ENCODE data around the gene EYS. TPM values are rescaled to one million over a fixed set of nuclear protein-coding genes. Genes with fewer than 3 reads are reported as not detected.

The EYS gene
- total and polyA plus RNA-seq, 8 donors, result 0.55 to 0.58 TPM; not detected in 6

DNA sequence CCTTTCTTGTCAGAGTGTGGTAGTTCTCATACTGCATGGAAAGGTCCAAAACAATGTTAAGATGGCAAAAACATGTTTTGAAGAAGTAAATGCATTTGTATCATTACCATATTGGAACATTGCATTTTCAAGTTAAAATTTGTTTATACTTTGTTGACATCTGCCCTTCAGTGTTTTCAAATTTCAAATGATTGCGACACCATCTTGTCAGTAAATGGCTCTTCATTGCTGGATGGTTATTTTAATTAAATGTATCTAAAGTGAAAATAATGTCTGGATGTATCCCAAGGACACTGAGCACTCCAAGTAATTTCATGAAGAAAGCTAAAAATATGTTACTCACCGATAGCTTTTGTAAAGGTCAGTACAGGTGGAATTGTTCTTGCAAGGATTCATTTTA is 761.6 kb downstream of the EYS start:
- Histone ChIP-seq H3K9me3 (no peaks in the 10 kb centered on the region), H3K36me3 (no peaks in the 10 kb centered on the region), H3K4me1 (no peaks in the 10 kb centered on the region), H3K27ac (no peak overlapping the region), H3K27me3 (no peaks in the 10 kb centered on the region), H3K4me3 (no peak overlapping the region)
- 89 to 94% (median 91%) methylated on average over 2 of the region's 2 CpGs for WGBS, 5 donors
- DNase-seq, result no peak
- TF ChIP-seq EP300 (IDR thresholded peaks at IDR 0.05), result no peak
- intact Hi-C loops (cut with DNase I; ENCODE audit: low total_unique reads), result no loop called here

DNA sequence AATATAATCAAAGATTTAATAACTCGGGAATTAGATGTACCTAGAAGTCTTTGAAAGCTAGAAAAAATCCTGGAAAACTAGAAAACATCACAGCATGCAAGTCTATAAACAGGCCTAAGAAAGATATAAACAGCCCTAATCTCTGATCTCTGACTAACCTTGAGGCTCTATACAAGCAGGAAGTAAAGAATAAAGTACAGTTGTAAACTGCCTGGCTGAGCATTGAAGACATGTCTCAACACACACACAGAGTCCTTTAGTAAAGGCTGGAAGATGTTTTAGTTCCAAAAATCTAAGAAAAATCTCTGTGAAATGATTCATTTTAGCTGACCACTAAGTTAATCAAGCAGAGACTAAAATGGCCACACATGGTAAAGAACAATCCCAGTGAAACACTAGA is 774.5 kb downstream of the EYS start:
- no peak for DNase-seq
- Histone ChIP-seq H3K4me1 (no peaks in the 10 kb centered on the region), H3K36me3 (no peaks in the 10 kb centered on the region), H3K27me3 (no peaks in the 10 kb centered on the region), H3K27ac (no peak overlapping the region), H3K4me3 (no peak overlapping the region), H3K9me3 (peaks cover 0 to 3% (median 0%) of the 10 kb centered on the region in 4 donors)
- TF ChIP-seq POLR2AphosphoS5 (IDR thresholded peaks at IDR 0.05), result no peak
- intact Hi-C loops (cut with DNase I; ENCODE audit: low total_unique reads), result no loop called here
- 72 to 88% (median 80%) methylated on average over 1 of the region's 1 CpG for WGBS, 5 donors

DNA sequence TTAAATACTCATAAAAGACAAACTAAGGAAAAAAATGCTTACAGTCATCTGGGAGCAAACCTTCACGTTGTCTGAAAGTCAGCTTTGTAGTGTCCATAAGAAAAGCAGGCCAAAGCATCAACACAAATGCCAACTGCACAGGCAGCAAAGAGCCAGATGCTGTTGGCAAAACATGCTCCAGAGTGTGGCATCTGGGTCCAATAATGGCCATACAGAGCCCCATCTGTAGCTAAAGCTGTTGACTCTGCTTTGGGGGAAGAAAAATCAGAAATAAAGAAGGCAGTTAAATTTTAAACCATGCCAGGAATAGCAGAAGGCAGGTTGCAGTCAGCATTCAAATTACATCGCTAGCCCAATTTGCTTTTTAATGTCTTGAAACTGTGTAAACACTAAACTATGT is 776.3 kb downstream of the EYS start:
- Histone ChIP-seq H3K9me3 (peaks cover 0 to 4% (median 2%) of the 10 kb centered on the region in 4 donors), H3K27me3 (no peaks in the 10 kb centered on the region), H3K36me3 (no peaks in the 10 kb centered on the region), H3K27ac (no peak overlapping the region), H3K4me3 (no peak overlapping the region), H3K4me1 (no peaks in the 10 kb centered on the region)
- no peak for TF ChIP-seq POLR2A (IDR thresholded peaks at IDR 0.05)
- TF ChIP-seq, protein P1, sequence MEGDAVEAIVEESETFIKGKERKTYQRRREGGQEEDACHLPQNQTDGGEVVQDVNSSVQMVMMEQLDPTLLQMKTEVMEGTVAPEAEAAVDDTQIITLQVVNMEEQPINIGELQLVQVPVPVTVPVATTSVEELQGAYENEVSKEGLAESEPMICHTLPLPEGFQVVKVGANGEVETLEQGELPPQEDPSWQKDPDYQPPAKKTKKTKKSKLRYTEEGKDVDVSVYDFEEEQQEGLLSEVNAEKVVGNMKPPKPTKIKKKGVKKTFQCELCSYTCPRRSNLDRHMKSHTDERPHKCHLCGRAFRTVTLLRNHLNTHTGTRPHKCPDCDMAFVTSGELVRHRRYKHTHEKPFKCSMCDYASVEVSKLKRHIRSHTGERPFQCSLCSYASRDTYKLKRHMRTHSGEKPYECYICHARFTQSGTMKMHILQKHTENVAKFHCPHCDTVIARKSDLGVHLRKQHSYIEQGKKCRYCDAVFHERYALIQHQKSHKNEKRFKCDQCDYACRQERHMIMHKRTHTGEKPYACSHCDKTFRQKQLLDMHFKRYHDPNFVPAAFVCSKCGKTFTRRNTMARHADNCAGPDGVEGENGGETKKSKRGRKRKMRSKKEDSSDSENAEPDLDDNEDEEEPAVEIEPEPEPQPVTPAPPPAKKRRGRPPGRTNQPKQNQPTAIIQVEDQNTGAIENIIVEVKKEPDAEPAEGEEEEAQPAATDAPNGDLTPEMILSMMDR (IDR thresholded peaks at IDR 0.05), result no peak
- intact Hi-C loops (cut with DNase I; ENCODE audit: low total_unique reads), result no loop called here
- peak in 1 of 2 donors; percentile 28 for DNase-seq
- WGBS, 5 donors, result 54 to 68% (median 61%) methylated on average over 2 of the region's 2 CpGs

DNA sequence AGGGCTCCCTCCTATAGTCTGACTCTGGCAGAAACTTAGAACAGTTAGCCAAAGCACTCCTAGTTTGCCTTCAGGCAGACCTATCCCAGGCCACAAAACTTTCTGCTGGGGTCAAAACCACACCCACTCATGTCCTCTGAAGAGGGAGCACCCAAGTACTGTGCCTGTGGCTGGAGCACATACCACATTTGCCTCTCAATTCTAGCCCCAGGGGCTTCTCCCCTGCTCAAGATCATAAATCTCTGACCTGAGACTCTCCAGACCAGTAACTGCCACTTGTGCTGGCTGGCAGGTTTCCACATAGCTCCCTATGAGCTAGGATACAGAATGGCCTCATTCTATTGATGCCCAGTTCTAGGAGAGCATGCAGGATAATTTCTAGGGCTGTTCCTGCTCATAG is 781.0 kb downstream of the EYS start:
- no peaks in the 10 kb centered on the region for H3K36me3 ChIP-seq
- DNase-seq, result no peak
- H3K27me3 ChIP-seq, result no peaks in the 10 kb centered on the region
- peaks cover 0 to 4% (median 0%) of the 10 kb centered on the region in 4 donors for H3K9me3 ChIP-seq
- H3K4me1 ChIP-seq, result no peaks in the 10 kb centered on the region
- no peak overlapping the region for H3K27ac ChIP-seq
- H3K4me3 ChIP-seq, result no peak overlapping the region
- intact Hi-C loops (cut with DNase I; ENCODE audit: low total_unique reads), result no loop called here
- TF ChIP-seq EP300 (IDR thresholded peaks at IDR 0.05) (no peak), POLR2AphosphoS5 (IDR thresholded peaks at IDR 0.05) (no peak), POLR2A (IDR thresholded peaks at IDR 0.05) (no peak)
- TF ChIP-seq, protein P1 (IDR thresholded peaks at IDR 0.05), result no peak

DNA sequence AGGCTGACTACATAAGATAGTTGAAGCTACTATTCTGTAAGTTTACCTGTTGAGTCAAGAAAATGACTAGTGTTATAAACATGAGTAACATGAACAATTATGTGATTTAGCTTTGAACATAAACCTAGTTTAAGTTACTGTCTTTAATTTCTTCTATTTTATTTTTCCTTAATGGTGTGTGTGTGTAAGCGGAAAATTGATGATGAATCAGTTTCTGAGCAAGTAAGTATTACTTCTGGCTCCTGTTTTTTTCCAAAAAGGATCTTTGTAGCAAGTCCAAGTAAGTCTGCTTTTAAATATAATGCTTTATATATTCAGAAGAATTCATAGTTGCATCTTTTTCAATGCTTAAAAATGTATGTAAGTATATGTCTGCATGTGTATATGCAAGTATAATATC is 786.8 kb downstream of the EYS start:
- no peak for DNase-seq
- TF ChIP-seq POLR2A (IDR thresholded peaks at IDR 0.05) (no peak), EP300 (IDR thresholded peaks at IDR 0.05) (no peak), POLR2AphosphoS5 (IDR thresholded peaks at IDR 0.05) (no peak)
- TF ChIP-seq, protein P1 (IDR thresholded peaks at IDR 0.05), result no peak
- Histone ChIP-seq H3K36me3 (no peaks in the 10 kb centered on the region), H3K9me3 (no peaks in the 10 kb centered on the region), H3K4me1 (no peaks in the 10 kb centered on the region), H3K27ac (no peak overlapping the region), H3K4me3 (no peak overlapping the region), H3K27me3 (no peaks in the 10 kb centered on the region)
- 88 to 92% (median 90%) methylated on average over 1 of the region's 1 CpG for WGBS, 5 donors
- intact Hi-C loops (cut with DNase I; ENCODE audit: low total_unique reads), result no loop called here

DNA sequence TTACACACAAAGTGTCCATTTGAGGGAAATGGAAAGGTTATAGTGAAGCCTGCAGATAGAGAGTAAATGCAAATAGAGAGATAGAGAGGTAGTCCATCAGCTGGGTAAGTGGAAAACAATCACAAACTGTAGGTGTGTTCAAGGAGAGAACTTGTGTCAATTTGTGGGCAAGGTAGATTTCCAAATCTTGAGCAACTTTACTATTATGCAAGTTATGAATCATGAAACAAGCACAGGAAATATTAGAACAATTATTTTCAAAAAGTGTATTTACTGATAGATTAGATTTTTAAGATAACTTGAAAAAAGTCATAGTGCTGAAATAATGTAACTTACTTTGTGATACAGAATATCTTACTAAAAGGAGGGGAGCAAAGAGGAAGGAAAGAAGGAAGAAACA is 792.9 kb downstream of the EYS start:
- TF ChIP-seq POLR2AphosphoS5 (IDR thresholded peaks at IDR 0.05), result no peak
- no peak for TF ChIP-seq POLR2A (IDR thresholded peaks at IDR 0.05)
- TF ChIP-seq, protein P1 (IDR thresholded peaks at IDR 0.05), result no peak
- no peak for TF ChIP-seq EP300 (IDR thresholded peaks at IDR 0.05)
- intact Hi-C loops (cut with DNase I; ENCODE audit: low total_unique reads), result no loop called here

More for the DNA sequence above, 792.9 kb downstream of the EYS start:
- no peak for DNase-seq
- H3K4me3 ChIP-seq, result no peak overlapping the region
- H3K4me1 ChIP-seq, result no peaks in the 10 kb centered on the region
- no peak overlapping the region for H3K27ac ChIP-seq
- no peaks in the 10 kb centered on the region for H3K27me3 ChIP-seq
- H3K36me3 ChIP-seq, result no peaks in the 10 kb centered on the region
- H3K9me3 ChIP-seq, result no peaks in the 10 kb centered on the region

Data from stomach (tissue), 9 donors.